ENCODE data around the gene SEMA6A. TPM values are rescaled to one million over a fixed set of nuclear protein-coding genes. Genes with fewer than 3 reads are reported as not detected.

SEMA6A gene
- total and polyA plus RNA-seq, 4 donors = 3.7 to 11.4 (median 5.6) TPM

DNA sequence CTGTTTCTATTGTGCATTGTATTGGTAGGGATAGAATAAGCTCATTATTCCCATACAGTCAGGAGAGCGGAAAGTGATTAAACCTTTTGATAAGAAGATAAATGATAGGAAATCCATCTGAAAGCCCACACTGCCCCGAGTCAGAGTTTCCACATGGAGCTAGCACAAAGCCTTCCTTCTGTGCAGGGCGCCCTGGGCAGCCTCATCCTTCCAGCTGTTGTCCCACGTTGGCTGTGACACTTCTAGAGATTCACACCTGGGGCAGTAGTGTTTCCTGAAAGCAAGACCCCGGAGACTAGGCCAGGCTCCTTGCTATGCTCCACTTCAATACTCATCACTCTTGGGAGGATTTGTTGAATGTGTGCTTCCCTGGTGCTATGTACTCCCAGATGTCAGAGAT, 172.4 kb downstream of the SEMA6A start:
- DNase-seq (ENCODE audit: low spot score) = no peak
- WGBS = 95% methylated on average over 5 of the region's 5 CpGs
- no peak for TF ChIP-seq YY1 (IDR thresholded peaks at IDR 0.05)
- no peaks in the 10 kb centered on the region for H3K4me1 ChIP-seq (ENCODE audit: control insufficient read depth in 4 of 4, insufficient read depth in 4 of 4, low read length in 3 of 4)
- H3K36me3 ChIP-seq (ENCODE audit: control insufficient read depth in 4 of 4, insufficient read depth in 3 of 4, low read depth in 1 of 4, low read length in 3 of 4) = peaks cover 0 to 5% (median 0%) of the 10 kb centered on the region in 4 donors
- H3K27me3 ChIP-seq (ENCODE audit: control insufficient read depth in 4 of 4, insufficient read depth in 4 of 4, low read length in 3 of 4) = no peaks in the 10 kb centered on the region
- no peak overlapping the region for H3K27ac ChIP-seq (ENCODE audit: low read depth in 1 of 2, low read length in 2 of 2)
- no peak overlapping the region for H3K9ac ChIP-seq (ENCODE audit: low read depth in 1 of 2, low read length in 2 of 2)
- H3K9me3 ChIP-seq (ENCODE audit: control insufficient read depth in 4 of 4, low read length in 3 of 4) = no peaks in the 10 kb centered on the region
- no peak overlapping the region for H3K4me3 ChIP-seq (ENCODE audit: low read depth in 1 of 3, low read length in 3 of 3)

DNA sequence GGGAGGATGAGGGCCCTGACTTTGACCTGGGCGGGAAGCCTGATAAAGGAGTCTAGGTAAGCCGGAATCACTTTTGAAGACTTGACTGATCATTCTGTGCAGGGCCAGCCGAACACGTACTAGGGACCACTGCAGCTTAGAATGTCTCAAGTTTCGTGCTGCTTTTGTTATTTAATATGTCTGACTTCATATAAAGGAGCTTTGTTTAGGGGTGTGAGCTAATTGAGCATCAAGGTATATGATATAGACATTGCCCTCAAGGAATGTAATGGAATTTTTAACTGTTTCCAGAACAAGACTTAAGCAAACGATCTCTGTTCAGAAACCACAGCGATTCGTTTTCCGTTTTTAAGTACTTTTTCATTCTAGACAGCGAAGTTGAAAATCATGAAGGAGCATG, 173.0 kb downstream of the SEMA6A start:
- Histone ChIP-seq H3K4me3 (ENCODE audit: low read depth in 1 of 3, low read length in 3 of 3) (no peak overlapping the region), H3K36me3 (ENCODE audit: control insufficient read depth in 4 of 4, insufficient read depth in 3 of 4, low read depth in 1 of 4, low read length in 3 of 4) (peaks cover 0 to 5% (median 0%) of the 10 kb centered on the region in 4 donors), H3K9me3 (ENCODE audit: control insufficient read depth in 4 of 4, low read length in 3 of 4) (no peaks in the 10 kb centered on the region), H3K4me1 (ENCODE audit: control insufficient read depth in 4 of 4, insufficient read depth in 4 of 4, low read length in 3 of 4) (peaks cover 0 to 3% (median under 1%) of the 10 kb centered on the region in 4 donors), H3K27me3 (ENCODE audit: control insufficient read depth in 4 of 4, insufficient read depth in 4 of 4, low read length in 3 of 4) (no peaks in the 10 kb centered on the region), H3K9ac (ENCODE audit: low read depth in 1 of 2, low read length in 2 of 2) (no peak overlapping the region), H3K27ac (ENCODE audit: low read depth in 1 of 2, low read length in 2 of 2) (no peak overlapping the region)
- WGBS = 89% methylated on average over 10 of the region's 10 CpGs
- no peak for DNase-seq (ENCODE audit: low spot score)
- TF ChIP-seq RXRA (IDR thresholded peaks at IDR 0.05) (no peak), HNF4A (conservative IDR thresholded peaks at IDR 0.05) (no peak), JUND (IDR thresholded peaks at IDR 0.05) (no peak), YY1 (IDR thresholded peaks at IDR 0.05) (no peak), FOXA2 (IDR thresholded peaks at IDR 0.05) (no peak), RAD21 (IDR thresholded peaks at IDR 0.05) (no peak)
- TF ChIP-seq, protein P1, sequence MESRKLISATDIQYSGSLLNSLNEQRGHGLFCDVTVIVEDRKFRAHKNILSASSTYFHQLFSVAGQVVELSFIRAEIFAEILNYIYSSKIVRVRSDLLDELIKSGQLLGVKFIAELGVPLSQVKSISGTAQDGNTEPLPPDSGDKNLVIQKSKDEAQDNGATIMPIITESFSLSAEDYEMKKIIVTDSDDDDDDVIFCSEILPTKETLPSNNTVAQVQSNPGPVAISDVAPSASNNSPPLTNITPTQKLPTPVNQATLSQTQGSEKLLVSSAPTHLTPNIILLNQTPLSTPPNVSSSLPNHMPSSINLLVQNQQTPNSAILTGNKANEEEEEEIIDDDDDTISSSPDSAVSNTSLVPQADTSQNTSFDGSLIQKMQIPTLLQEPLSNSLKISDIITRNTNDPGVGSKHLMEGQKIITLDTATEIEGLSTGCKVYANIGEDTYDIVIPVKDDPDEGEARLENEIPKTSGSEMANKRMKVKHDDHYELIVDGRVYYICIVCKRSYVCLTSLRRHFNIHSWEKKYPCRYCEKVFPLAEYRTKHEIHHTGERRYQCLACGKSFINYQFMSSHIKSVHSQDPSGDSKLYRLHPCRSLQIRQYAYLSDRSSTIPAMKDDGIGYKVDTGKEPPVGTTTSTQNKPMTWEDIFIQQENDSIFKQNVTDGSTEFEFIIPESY (IDR thresholded peaks at IDR 0.05) = no peak

DNA sequence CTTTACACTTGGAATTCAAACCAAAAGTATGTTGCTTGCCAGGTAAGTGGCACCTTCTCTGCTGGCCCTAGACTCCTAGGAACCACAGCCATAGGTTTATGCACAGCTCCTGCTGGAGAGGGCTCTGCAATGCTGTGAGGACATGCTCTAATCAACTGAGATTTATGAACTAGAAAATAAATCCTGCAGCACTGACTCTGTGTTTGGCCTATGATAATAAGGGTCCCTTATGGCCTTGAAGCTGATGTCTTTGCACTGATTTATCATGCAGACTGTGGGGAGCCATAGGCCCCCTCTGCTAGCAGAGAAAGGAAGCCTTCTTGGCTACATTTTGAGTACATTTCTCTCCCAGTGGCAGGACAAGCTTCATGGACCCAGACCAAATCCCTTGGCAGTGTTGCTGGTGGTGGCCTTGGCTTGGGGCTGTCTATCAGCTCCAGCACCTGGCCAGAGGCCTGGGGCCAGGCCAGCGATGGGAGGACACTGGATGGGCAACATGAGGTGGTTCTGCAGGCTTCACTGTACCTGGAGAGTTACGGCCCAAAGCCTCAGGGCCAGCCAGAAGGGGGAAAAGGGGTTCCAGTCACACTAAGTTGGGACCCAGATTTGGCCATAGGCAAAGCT, 178.0 kb downstream of the SEMA6A start:
- H3K9ac ChIP-seq (ENCODE audit: low read depth in 1 of 2, low read length in 2 of 2) = no peak overlapping the region
- no peaks in the 10 kb centered on the region for H3K36me3 ChIP-seq (ENCODE audit: control insufficient read depth in 4 of 4, insufficient read depth in 3 of 4, low read depth in 1 of 4, low read length in 3 of 4)
- H3K4me1 ChIP-seq (ENCODE audit: control insufficient read depth in 4 of 4, insufficient read depth in 4 of 4, low read length in 3 of 4) = peaks cover 0 to 10% (median 5%) of the 10 kb centered on the region in 4 donors
- H3K4me3 ChIP-seq (ENCODE audit: low read depth in 1 of 3, low read length in 3 of 3) = no peak overlapping the region
- no peaks in the 10 kb centered on the region for H3K9me3 ChIP-seq (ENCODE audit: control insufficient read depth in 4 of 4, low read length in 3 of 4)
- H3K27ac ChIP-seq (ENCODE audit: low read depth in 1 of 2, low read length in 2 of 2) = no peak overlapping the region
- no peak for DNase-seq (ENCODE audit: low spot score)
- H3K27me3 ChIP-seq (ENCODE audit: control insufficient read depth in 4 of 4, insufficient read depth in 4 of 4, low read length in 3 of 4) = no peaks in the 10 kb centered on the region
- WGBS = 58% methylated on average over 2 of the region's 2 CpGs
- TF ChIP-seq, protein P2, sequence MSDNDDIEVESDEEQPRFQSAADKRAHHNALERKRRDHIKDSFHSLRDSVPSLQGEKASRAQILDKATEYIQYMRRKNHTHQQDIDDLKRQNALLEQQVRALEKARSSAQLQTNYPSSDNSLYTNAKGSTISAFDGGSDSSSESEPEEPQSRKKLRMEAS (IDR thresholded peaks at IDR 0.05) = no peak
- TF ChIP-seq, protein P3, sequence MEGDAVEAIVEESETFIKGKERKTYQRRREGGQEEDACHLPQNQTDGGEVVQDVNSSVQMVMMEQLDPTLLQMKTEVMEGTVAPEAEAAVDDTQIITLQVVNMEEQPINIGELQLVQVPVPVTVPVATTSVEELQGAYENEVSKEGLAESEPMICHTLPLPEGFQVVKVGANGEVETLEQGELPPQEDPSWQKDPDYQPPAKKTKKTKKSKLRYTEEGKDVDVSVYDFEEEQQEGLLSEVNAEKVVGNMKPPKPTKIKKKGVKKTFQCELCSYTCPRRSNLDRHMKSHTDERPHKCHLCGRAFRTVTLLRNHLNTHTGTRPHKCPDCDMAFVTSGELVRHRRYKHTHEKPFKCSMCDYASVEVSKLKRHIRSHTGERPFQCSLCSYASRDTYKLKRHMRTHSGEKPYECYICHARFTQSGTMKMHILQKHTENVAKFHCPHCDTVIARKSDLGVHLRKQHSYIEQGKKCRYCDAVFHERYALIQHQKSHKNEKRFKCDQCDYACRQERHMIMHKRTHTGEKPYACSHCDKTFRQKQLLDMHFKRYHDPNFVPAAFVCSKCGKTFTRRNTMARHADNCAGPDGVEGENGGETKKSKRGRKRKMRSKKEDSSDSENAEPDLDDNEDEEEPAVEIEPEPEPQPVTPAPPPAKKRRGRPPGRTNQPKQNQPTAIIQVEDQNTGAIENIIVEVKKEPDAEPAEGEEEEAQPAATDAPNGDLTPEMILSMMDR (IDR thresholded peaks at IDR 0.05; ENCODE audit: low read depth, low read length, missing input control) = no peak
- TF ChIP-seq FOXA2 (IDR thresholded peaks at IDR 0.05) (no peak), JUND (IDR thresholded peaks at IDR 0.05) (no peak), EGR1 (IDR thresholded peaks at IDR 0.05; ENCODE audit: low read depth in 2 of 2) (no peak), YY1 (IDR thresholded peaks at IDR 0.05) (no peak), FOXA1 (IDR thresholded peaks at IDR 0.05) (no peak), NR2F2 (IDR thresholded peaks at IDR 0.05) (no peak), TAF1 (conservative IDR thresholded peaks at IDR 0.05) (no peak), GABPA (IDR thresholded peaks at IDR 0.05 in 1 of 2, conservative IDR thresholded peaks at IDR 0.05 in 1 of 2) (no peak), HNF4A (conservative IDR thresholded peaks at IDR 0.05) (no peak), RXRA (IDR thresholded peaks at IDR 0.05) (no peak)
- TF ChIP-seq, protein P1 (IDR thresholded peaks at IDR 0.05) = no peak
- TF ChIP-seq, protein P4, sequence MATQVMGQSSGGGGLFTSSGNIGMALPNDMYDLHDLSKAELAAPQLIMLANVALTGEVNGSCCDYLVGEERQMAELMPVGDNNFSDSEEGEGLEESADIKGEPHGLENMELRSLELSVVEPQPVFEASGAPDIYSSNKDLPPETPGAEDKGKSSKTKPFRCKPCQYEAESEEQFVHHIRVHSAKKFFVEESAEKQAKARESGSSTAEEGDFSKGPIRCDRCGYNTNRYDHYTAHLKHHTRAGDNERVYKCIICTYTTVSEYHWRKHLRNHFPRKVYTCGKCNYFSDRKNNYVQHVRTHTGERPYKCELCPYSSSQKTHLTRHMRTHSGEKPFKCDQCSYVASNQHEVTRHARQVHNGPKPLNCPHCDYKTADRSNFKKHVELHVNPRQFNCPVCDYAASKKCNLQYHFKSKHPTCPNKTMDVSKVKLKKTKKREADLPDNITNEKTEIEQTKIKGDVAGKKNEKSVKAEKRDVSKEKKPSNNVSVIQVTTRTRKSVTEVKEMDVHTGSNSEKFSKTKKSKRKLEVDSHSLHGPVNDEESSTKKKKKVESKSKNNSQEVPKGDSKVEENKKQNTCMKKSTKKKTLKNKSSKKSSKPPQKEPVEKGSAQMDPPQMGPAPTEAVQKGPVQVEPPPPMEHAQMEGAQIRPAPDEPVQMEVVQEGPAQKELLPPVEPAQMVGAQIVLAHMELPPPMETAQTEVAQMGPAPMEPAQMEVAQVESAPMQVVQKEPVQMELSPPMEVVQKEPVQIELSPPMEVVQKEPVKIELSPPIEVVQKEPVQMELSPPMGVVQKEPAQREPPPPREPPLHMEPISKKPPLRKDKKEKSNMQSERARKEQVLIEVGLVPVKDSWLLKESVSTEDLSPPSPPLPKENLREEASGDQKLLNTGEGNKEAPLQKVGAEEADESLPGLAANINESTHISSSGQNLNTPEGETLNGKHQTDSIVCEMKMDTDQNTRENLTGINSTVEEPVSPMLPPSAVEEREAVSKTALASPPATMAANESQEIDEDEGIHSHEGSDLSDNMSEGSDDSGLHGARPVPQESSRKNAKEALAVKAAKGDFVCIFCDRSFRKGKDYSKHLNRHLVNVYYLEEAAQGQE (IDR thresholded peaks at IDR 0.05) = no peak
- TF ChIP-seq, protein P5, sequence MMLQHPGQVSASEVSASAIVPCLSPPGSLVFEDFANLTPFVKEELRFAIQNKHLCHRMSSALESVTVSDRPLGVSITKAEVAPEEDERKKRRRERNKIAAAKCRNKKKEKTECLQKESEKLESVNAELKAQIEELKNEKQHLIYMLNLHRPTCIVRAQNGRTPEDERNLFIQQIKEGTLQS (IDR thresholded peaks at IDR 0.05) = no peak

Measured in liver (tissue), 9 donors.